Endothelial cell (in vitro differentiated cells): ENCODE data around the gene PTPRJ. TPM values are rescaled to one million over a fixed set of nuclear protein-coding genes. Genes with fewer than 3 reads are reported as not detected.

Experiments
- DNase-seq: peaks from one replicate; pipeline ENCODE4 v3.0.0; 2021; ENCODE audit warnings: low spot score
- H3K27ac Mint-ChIP-seq: one replicate; pipeline ENCODE4 v1.8.0; 2021; ENCODE audit warnings: mixed read lengths, inconsistent platforms; ENCODE audit not compliant: unreplicated experiment
- H3K27me3 Mint-ChIP-seq: one replicate; pipeline ENCODE4 v1.8.0; 2021; ENCODE audit warnings: mild to moderate bottlenecking, moderate library complexity, mixed read lengths, inconsistent platforms; ENCODE audit not compliant: unreplicated experiment
- H3K36me3 Mint-ChIP-seq: one replicate; pipeline ENCODE4 v1.8.0; 2021; ENCODE audit warnings: mild to moderate bottlenecking, low read depth, mixed read lengths, inconsistent platforms; ENCODE audit not compliant: unreplicated experiment
- H3K4me1 Mint-ChIP-seq: one replicate; pipeline ENCODE4 v1.8.0; 2021; ENCODE audit warnings: mild to moderate bottlenecking, mixed read lengths, inconsistent platforms; ENCODE audit not compliant: unreplicated experiment
- H3K4me3 Mint-ChIP-seq: one replicate; pipeline ENCODE4 v1.8.0; 2021; ENCODE audit warnings: mild to moderate bottlenecking, mixed read lengths, inconsistent platforms; ENCODE audit not compliant: unreplicated experiment
- H3K9me3 Mint-ChIP-seq: one replicate; pipeline ENCODE4 v1.8.0; 2021; ENCODE audit warnings: mixed read lengths, inconsistent platforms; ENCODE audit not compliant: unreplicated experiment
- CTCF ChIP-seq: fragments of 200-600 bp; sonication (generic); IDR thresholded peaks from one replicate; pipeline ENCODE4 v1.5.0; 2021; ENCODE audit warnings: antibody characterized with exemption; ENCODE audit not compliant: unreplicated experiment
- total RNA-seq: library from RNA; stranded (reverse); fragmentation: NEBNext Ultra II Directional; extraction: Animal tissue kit (Norgen Biotek cat#: 25700); gene quantifications from one replicate; pipeline ENCODE4 v1.2.1, GENCODE V29; 2021; ENCODE audit not compliant: unreplicated experiment

The PTPRJ gene
- total RNA-seq, 1 donor from 2014 or later = 1.6 TPM

GRCh38 chr11:47961383-47961782 lies 19.0 kb upstream of the PTPRJ start:
- Mint-ChIP-seq H3K4me1 (no peaks in the 10 kb centered on the region), H3K4me3 (no peak overlapping the region), H3K9me3 (no peaks in the 10 kb centered on the region), H3K27ac (no peak overlapping the region), H3K36me3 (no peaks in the 10 kb centered on the region), H3K27me3 (peaks cover 4% of the 10 kb centered on the region)
- no peak for TF ChIP-seq CTCF
- DNase-seq = no peak

- no peaks in the 10 kb centered on the region for H3K36me3 Mint-ChIP-seq
- H3K4me3 Mint-ChIP-seq = no peak overlapping the region
- H3K27ac Mint-ChIP-seq = no peak overlapping the region
These were observed 15.8 kb upstream of the PTPRJ start for GRCh38 chr11:47964546-47964945.

GRCh38 chr11:47967577-47968525 lies 12.5 kb upstream of the PTPRJ start:
- Mint-ChIP-seq H3K4me1 (no peaks in the 10 kb centered on the region), H3K27me3 (peaks cover 1% of the 10 kb centered on the region), H3K36me3 (no peaks in the 10 kb centered on the region), H3K27ac (no peak overlapping the region), H3K4me3 (no peak overlapping the region), H3K9me3 (no peaks in the 10 kb centered on the region)
- TF ChIP-seq CTCF = no peak
- no peak for DNase-seq

More at GRCh38 chr11:47964546-47964945, 15.8 kb upstream of the PTPRJ start:
- DNase-seq = no peak
- peaks cover 4% of the 10 kb centered on the region for H3K27me3 Mint-ChIP-seq
- H3K9me3 Mint-ChIP-seq = no peaks in the 10 kb centered on the region
- H3K4me1 Mint-ChIP-seq = no peaks in the 10 kb centered on the region
- TF ChIP-seq CTCF = no peak

GRCh38 chr11:47969401-47969800 lies 11.0 kb upstream of the PTPRJ start:
- Mint-ChIP-seq H3K27me3 (no peaks in the 10 kb centered on the region), H3K36me3 (no peaks in the 10 kb centered on the region), H3K4me1 (no peaks in the 10 kb centered on the region), H3K4me3 (no peak overlapping the region), H3K9me3 (no peaks in the 10 kb centered on the region), H3K27ac (no peak overlapping the region)
- no peak for TF ChIP-seq CTCF
- DNase-seq = no peak

- no peak overlapping the region for H3K4me3 Mint-ChIP-seq
- H3K9me3 Mint-ChIP-seq = no peaks in the 10 kb centered on the region
- no peaks in the 10 kb centered on the region for H3K4me1 Mint-ChIP-seq
- DNase-seq = no peak
- no peak for TF ChIP-seq CTCF
- H3K36me3 Mint-ChIP-seq = no peaks in the 10 kb centered on the region
- no peaks in the 10 kb centered on the region for H3K27me3 Mint-ChIP-seq
- H3K27ac Mint-ChIP-seq = no peak overlapping the region
These were observed 8.9 kb upstream of the PTPRJ start for GRCh38 chr11:47971501-47971900.
